Epithelial cell of alveolus of lung (primary cell): ENCODE data around the gene RBM38. TPM values are rescaled to one million over a fixed set of nuclear protein-coding genes. Genes with fewer than 3 reads are reported as not detected.

Experiments used
- total RNA-seq: library from RNA; depleted of rRNA; stranded (reverse); fragments of >200 nt; gene quantifications from 2 replicates; pipeline ENCODE4 v1.2.1, GENCODE V29; 2015

The RBM38 gene
- 7.6 and 12.4 TPM in 2 replicates for total RNA-seq

GRCh38 chr20:57390604-57391438, at the start of gene RBM38:
TSS of gene RBM38 (plus strand) at chr20:57391396. CDS start at chr20:57391582, 186 bp downstream.

GRCh38 chr20:57351042-57351783, 40.0 kb upstream of the RBM38 start, which contains the start of gene RAE1:
TSS of gene RAE1 (plus strand) at chr20:57351255. CDS start at chr20:57354039, 2,784 bp downstream.

Other genes with a start within 250 kb of the RBM38 start
- not detected in 2 replicates for gene BMP7, start 124.8 kb upstream of the RBM38 start, total RNA-seq
- gene SPO11, start 61.6 kb upstream of the RBM38 start, total RNA-seq: not detected in 2 replicates
- gene RAE1, start 40.1 kb upstream of the RBM38 start, total RNA-seq: 31.7 and 42.4 TPM in 2 replicates
- gene CTCFL, start 133.7 kb downstream of the RBM38 start, total RNA-seq: not detected in 2 replicates
- 0.48 TPM in 1 of 2 replicates, not detected in the other for gene PCK1, start 169.7 kb downstream of the RBM38 start, total RNA-seq
- not detected in 2 replicates for gene ZBP1, start 229.0 kb downstream of the RBM38 start, total RNA-seq